Measurements from ENCODE around the gene ATAT1.
"Not testable (repeated sequence)": the region's sequence is repeated elsewhere in the genome, so short reads cannot be mapped to it uniquely, and the experiment has no call there.

ATAT1 gene

GRCh38 chr6:30651143-30651542, 24.5 kb downstream of the ATAT1 start:
- Histone ChIP-seq H3K9me3 (no peaks in the 10 kb centered on the region), H3K36me3 (peaks cover 51% of the 10 kb centered on the region), H3K4me3 (ENCODE audit: low read depth, low read length) (no peak overlapping the region), H3K4me1 (no peaks in the 10 kb centered on the region; the same call in 1 of the 2 replicates), H3K27me3 (no peaks in the 10 kb centered on the region)
- TF ChIP-seq CTCF (IDR thresholded peaks at IDR 0.05; ENCODE audit: low read depth, low read length): no peak
- no peak for DNase-seq

GRCh38 chr6:30654798-30655742, 28.4 kb downstream of the ATAT1 start:
- no peak overlapping the region for H3K4me3 ChIP-seq (ENCODE audit: low read depth, low read length)
- H3K36me3 ChIP-seq: peaks cover 77% of the 10 kb centered on the region
- no peak for TF ChIP-seq CTCF (IDR thresholded peaks at IDR 0.05; ENCODE audit: low read depth, low read length)
- H3K27me3 ChIP-seq: no peaks in the 10 kb centered on the region
- no peaks in the 10 kb centered on the region for H3K4me1 ChIP-seq
- no peaks in the 10 kb centered on the region for H3K9me3 ChIP-seq
- DNase-seq: no peak

GRCh38 chr6:30655743-30656094, 29.0 kb downstream of the ATAT1 start:
- Histone ChIP-seq H3K4me3 (ENCODE audit: low read depth, low read length) (no peak overlapping the region), H3K36me3 (peaks cover 82% of the 10 kb centered on the region), H3K27me3 (no peaks in the 10 kb centered on the region), H3K4me1 (no peaks in the 10 kb centered on the region), H3K9me3 (no peaks in the 10 kb centered on the region)
- DNase-seq: no peak
- no peak for TF ChIP-seq CTCF (IDR thresholded peaks at IDR 0.05; ENCODE audit: low read depth, low read length)

- no peak for DNase-seq
Observed at GRCh38 chr6:30656513-30656912, 29.8 kb downstream of the ATAT1 start.

GRCh38 chr6:30657454-30657853, 30.8 kb downstream of the ATAT1 start:
- TF ChIP-seq CTCF (IDR thresholded peaks at IDR 0.05; ENCODE audit: low read depth, low read length): no peak
- Histone ChIP-seq H3K4me1 (no peaks in the 10 kb centered on the region), H3K9me3 (no peaks in the 10 kb centered on the region), H3K27me3 (no peaks in the 10 kb centered on the region), H3K4me3 (ENCODE audit: low read depth, low read length) (no peak overlapping the region), H3K36me3 (peaks cover 79% of the 10 kb centered on the region)
- DNase-seq: no peak

More at GRCh38 chr6:30656513-30656912, 29.8 kb downstream of the ATAT1 start:
- Histone ChIP-seq H3K27me3 (no peaks in the 10 kb centered on the region), H3K4me3 (ENCODE audit: low read depth, low read length) (no peak overlapping the region), H3K4me1 (no peaks in the 10 kb centered on the region), H3K36me3 (peaks cover 79% of the 10 kb centered on the region), H3K9me3 (no peaks in the 10 kb centered on the region)
- TF ChIP-seq CTCF (IDR thresholded peaks at IDR 0.05; ENCODE audit: low read depth, low read length): no peak

- DNase-seq; H3K9me3 ChIP-seq; H3K4me3 ChIP-seq (ENCODE audit: low read depth, low read length); H3K4me1 ChIP-seq; H3K27me3 ChIP-seq: not testable (repeated sequence)
- peaks cover 79% of the 10 kb centered on the region for H3K36me3 ChIP-seq
Observed at GRCh38 chr6:30657922-30658321, 31.2 kb downstream of the ATAT1 start.
